T-helper 1 cell treated with Interleukin-12 subunit alpha and Interleukin-12 subunit beta and Interleukin-4 antibody, amounts not matched to agents 30 ng/mL and 1 ng/mL, for 36 hours (primary cell): ENCODE data around the gene LAMB3. TPM values are rescaled to one million over a fixed set of nuclear protein-coding genes. Genes with fewer than 3 reads are reported as not detected.

ENCODE experiments used
- intact Hi-C: fragments of 100-400 bp; cut with micrococcal nuclease; formaldehyde crosslinking; loops from one replicate; pipeline ENCODE4 v1.15.1; 2024
- total RNA-seq: library from RNA; stranded (reverse); gene quantifications from 2 replicates; pipeline ENCODE4 v1.2.3, GENCODE V29; 2022

The LAMB3 gene
- total RNA-seq, 1 donor from 2014 or later = 10.0 TPM

GRCh38 chr1:209618756-209619420, 33.3 kb downstream of the LAMB3 start:
- intact Hi-C loops = no loop called here

- intact Hi-C loops = no loop called here
Observed at GRCh38 chr1:209618291-209618690, 33.9 kb downstream of the LAMB3 start.

GRCh38 chr1:209617755-209618154, 34.5 kb downstream of the LAMB3 start:
- intact Hi-C loops = no loop called here

- intact Hi-C loops = no loop called here
Observed at GRCh38 chr1:209617047-209617673, 35.1 kb downstream of the LAMB3 start.

GRCh38 chr1:209616366-209617046, 35.7 kb downstream of the LAMB3 start:
- intact Hi-C loops = no loop called here

- intact Hi-C loops = no loop called here
Observed at GRCh38 chr1:209614906-209615305, 37.3 kb downstream of the LAMB3 start.

GRCh38 chr1:209614151-209614420, 38.1 kb downstream of the LAMB3 start:
- intact Hi-C loops = no loop called here

GRCh38 chr1:209613400-209614150, 38.6 kb downstream of the LAMB3 start:
- intact Hi-C loops = no loop called here

- intact Hi-C loops = no loop called here
Observed at GRCh38 chr1:209612646-209613399, 39.4 kb downstream of the LAMB3 start.

GRCh38 chr1:209611771-209612570, 40.3 kb downstream of the LAMB3 start:
- intact Hi-C loops = no loop called here

- intact Hi-C loops = no loop called here
Observed at GRCh38 chr1:209610631-209610905, 41.7 kb downstream of the LAMB3 start.

- intact Hi-C loops = no loop called here
Observed at GRCh38 chr1:209609791-209610630, 42.2 kb downstream of the LAMB3 start.

GRCh38 chr1:209609041-209609790, 43.0 kb downstream of the LAMB3 start:
- intact Hi-C loops = no loop called here

- intact Hi-C loops = loop anchor here (1.0 kb wide), 1 partner anchor 20 kb away; no protein-coding TSS in a partner anchor
Observed at GRCh38 chr1:209607795-209608178, 44.4 kb downstream of the LAMB3 start.

GRCh38 chr1:209607102-209607794, 45.0 kb downstream of the LAMB3 start:
- intact Hi-C loops = loop anchor here (1.0 kb wide), 1 partner anchor 20 kb away; no protein-coding TSS in a partner anchor

- intact Hi-C loops = no loop called here
Observed at GRCh38 chr1:209603877-209604276, 48.3 kb downstream of the LAMB3 start.

- intact Hi-C loops = loop anchor here (1.0 kb wide), 5 partner anchors 25 to 221 kb away; no protein-coding TSS in a partner anchor
Observed at GRCh38 chr1:209601809-209602657, 50.2 kb downstream of the LAMB3 start.
